ENCODE data around the gene ESF1. TPM values are rescaled to one million over a fixed set of nuclear protein-coding genes. Genes with fewer than 3 reads are reported as not detected.

The ESF1 gene
- total RNA-seq, 1 experiment from 2014 or later: 36.9 TPM

DNA sequence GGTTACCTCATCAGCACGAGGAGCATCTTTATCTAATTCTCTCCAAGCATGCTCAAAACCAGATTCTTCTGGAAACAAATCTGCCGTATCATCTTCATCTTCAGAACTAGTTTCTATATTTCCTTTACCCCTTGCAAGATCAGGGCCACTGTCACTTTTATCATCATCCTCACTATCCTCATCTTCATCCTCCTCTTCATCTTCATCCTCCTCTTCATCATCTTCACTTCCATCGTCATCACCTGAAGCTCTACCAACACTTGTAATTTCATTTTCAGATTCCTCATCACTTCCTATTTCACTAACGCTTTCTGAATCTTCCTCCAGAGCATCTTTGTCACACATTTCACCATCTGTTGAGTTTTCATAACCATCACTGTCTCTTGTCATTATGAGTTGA is 8.9 kb downstream of the ESF1 start:
- TF ChIP-seq, protein P1, sequence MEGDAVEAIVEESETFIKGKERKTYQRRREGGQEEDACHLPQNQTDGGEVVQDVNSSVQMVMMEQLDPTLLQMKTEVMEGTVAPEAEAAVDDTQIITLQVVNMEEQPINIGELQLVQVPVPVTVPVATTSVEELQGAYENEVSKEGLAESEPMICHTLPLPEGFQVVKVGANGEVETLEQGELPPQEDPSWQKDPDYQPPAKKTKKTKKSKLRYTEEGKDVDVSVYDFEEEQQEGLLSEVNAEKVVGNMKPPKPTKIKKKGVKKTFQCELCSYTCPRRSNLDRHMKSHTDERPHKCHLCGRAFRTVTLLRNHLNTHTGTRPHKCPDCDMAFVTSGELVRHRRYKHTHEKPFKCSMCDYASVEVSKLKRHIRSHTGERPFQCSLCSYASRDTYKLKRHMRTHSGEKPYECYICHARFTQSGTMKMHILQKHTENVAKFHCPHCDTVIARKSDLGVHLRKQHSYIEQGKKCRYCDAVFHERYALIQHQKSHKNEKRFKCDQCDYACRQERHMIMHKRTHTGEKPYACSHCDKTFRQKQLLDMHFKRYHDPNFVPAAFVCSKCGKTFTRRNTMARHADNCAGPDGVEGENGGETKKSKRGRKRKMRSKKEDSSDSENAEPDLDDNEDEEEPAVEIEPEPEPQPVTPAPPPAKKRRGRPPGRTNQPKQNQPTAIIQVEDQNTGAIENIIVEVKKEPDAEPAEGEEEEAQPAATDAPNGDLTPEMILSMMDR (conservative IDR thresholded peaks at IDR 0.05): no peak
- no peaks in the 10 kb centered on the region for H3K4me1 ChIP-seq (ENCODE audit: insufficient read depth, low read length)
- 100% methylated on average over 1 of the region's 4 CpGs for WGBS (ENCODE audit: extremely low coverage, insufficient read length, low lambda C conversion rate)
- H3K9me3 Mint-ChIP-seq: no peaks in the 10 kb centered on the region
- no peaks in the 10 kb centered on the region for H3K23me2 ChIP-seq (ENCODE audit: insufficient read length, low read depth, low read length, poor library complexity, severe bottlenecking)
- no peak overlapping the region for H4K5ac ChIP-seq (ENCODE audit: insufficient read length, low read depth, low read length)
- no peak overlapping the region for H3K18ac ChIP-seq (ENCODE audit: insufficient read length, low read depth, low read length)
- no peak overlapping the region for H3K23ac ChIP-seq (ENCODE audit: insufficient read length, low read depth, low read length)
- no peak overlapping the region for H3K4ac ChIP-seq (ENCODE audit: low read depth, low read length)
- DNase-seq: no peak
- H3K4me3 Mint-ChIP-seq: no peak overlapping the region
- no peak overlapping the region for H3T11ph ChIP-seq (ENCODE audit: low read length)
- H2BK120ac ChIP-seq (ENCODE audit: low read depth, low read length, poor library complexity, severe bottlenecking): no peak overlapping the region
- no peak overlapping the region for H2AFZ ChIP-seq (ENCODE audit: low read length)
- H3K4me1 Mint-ChIP-seq: no peaks in the 10 kb centered on the region
- H3K79me2 ChIP-seq (ENCODE audit: insufficient read depth, low read length): peaks cover 3% of the 10 kb centered on the region; the same call in 1 of the 2 replicates
- H4K20me1 ChIP-seq (ENCODE audit: control insufficient read depth, insufficient read depth, insufficient read length): no peaks in the 10 kb centered on the region
- H2BK5ac ChIP-seq (ENCODE audit: insufficient read length, low read length): no peak overlapping the region
- no peak overlapping the region for H2AK5ac ChIP-seq (ENCODE audit: insufficient read length, low read length)
- H3K27me3 ChIP-seq (ENCODE audit: insufficient read depth, low read length): no peaks in the 10 kb centered on the region
- no peak overlapping the region for H3K27ac ChIP-seq (ENCODE audit: insufficient read length, low read depth, low read length)
- H3K14ac ChIP-seq (ENCODE audit: insufficient read depth, low read length): no peak overlapping the region
- H4K8ac ChIP-seq (replicated peaks; ENCODE audit: insufficient read length, low read depth, low read length): no peak overlapping the region
- H2BK15ac ChIP-seq (ENCODE audit: low read depth, low read length): no peak overlapping the region
- H2BK20ac ChIP-seq (ENCODE audit: low read depth, low read length, poor library complexity, severe bottlenecking): no peak overlapping the region
- no peaks in the 10 kb centered on the region for H3K9me3 ChIP-seq (ENCODE audit: control insufficient read depth, low read depth, low read length)
- no peak overlapping the region for H4K91ac ChIP-seq (ENCODE audit: insufficient read length, low read depth, low read length)
- no peaks in the 10 kb centered on the region for H3K27me3 Mint-ChIP-seq (ENCODE audit: low read depth)
- no peak overlapping the region for H3K27ac Mint-ChIP-seq
- peaks cover 4% of the 10 kb centered on the region for H3K79me1 ChIP-seq (ENCODE audit: insufficient read depth, low read depth, low read length, poor library complexity, severe bottlenecking)
- no peak overlapping the region for H3K56ac ChIP-seq (ENCODE audit: insufficient read length, low read depth, low read length)
- H2BK12ac ChIP-seq (ENCODE audit: insufficient read length, low read depth, low read length): no peak overlapping the region
- peaks cover 42 to 82% (median 67%) of the 10 kb centered on the region in 3 experiments for H3K36me3 Mint-ChIP-seq (ENCODE audit: insufficient read depth in 1 of 3, low read depth in 3 of 3)
- H3K4me2 ChIP-seq (ENCODE audit: insufficient read depth, insufficient read length, low read length): no peak overlapping the region
- H3K9ac ChIP-seq (ENCODE audit: extremely low read depth, insufficient read length, low read length): no peak overlapping the region

Data from H9 (cell line).